Measurements from ENCODE around the gene C1orf116. TPM values are rescaled to one million over a fixed set of nuclear protein-coding genes. Genes with fewer than 3 reads are reported as not detected.

The C1orf116 gene
- polyA plus RNA-seq, 1 donor (not counting 4 experiments of a cell fraction or from before 2014, with no cell fraction given) = 69.2 TPM

DNA sequence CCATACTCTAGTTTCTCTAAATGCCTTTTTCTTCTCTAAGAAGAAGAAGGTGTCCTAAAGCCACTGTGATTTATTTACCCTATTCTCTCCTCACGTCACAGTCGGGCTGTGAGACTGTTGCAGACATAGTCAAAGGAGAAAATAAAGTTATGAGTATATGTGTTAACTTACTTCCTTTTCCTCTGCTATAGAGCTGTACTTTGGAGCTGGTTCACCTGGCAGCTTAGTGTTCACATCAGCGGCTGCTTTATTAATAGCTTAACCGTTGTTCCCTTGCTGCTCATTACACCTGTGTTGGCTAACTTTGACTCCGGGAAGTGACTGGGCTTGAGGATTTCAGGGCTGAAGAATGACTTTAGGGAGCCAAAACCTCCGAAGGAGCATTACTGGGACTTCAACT lies 24.1 kb upstream of the C1orf116 start:
- Histone ChIP-seq H3K79me2 (ENCODE audit: control insufficient read depth, insufficient read depth, low read length) (no peaks in the 10 kb centered on the region), H3K36me3 (ENCODE audit: control insufficient read depth in 2 of 2, extremely low read depth in 1 of 2, insufficient read depth in 2 of 2, low read length in 2 of 2) (peaks cover 5 to 8% of the 10 kb centered on the region in 2 experiments), H3K9me3 (ENCODE audit: control insufficient read depth, low read depth, low read length) (no peaks in the 10 kb centered on the region), H3K4me3 (ENCODE audit: control insufficient read depth in 2 of 3, extremely low read depth in 1 of 3, insufficient read depth in 2 of 3, low read depth in 1 of 3, low read length in 3 of 3) (no peak overlapping the region), H3K9me1 (ENCODE audit: control insufficient read depth, extremely low read depth, insufficient read depth, low read length) (no peaks in the 10 kb centered on the region), H3K4me1 (ENCODE audit: control insufficient read depth, extremely low read depth, insufficient read depth, low read length) (peaks cover 18% of the 10 kb centered on the region), H2AFZ (ENCODE audit: control insufficient read depth, low read length) (no peak overlapping the region), H3K4me2 (ENCODE audit: control insufficient read depth, extremely low read depth, insufficient read depth, low read depth, low read length) (no peak overlapping the region), H4K20me1 (ENCODE audit: control insufficient read depth, extremely low read depth, insufficient read depth, low read length) (no peaks in the 10 kb centered on the region), H3K9ac (ENCODE audit: control insufficient read depth, extremely low read depth, insufficient read depth, low read length) (no peak overlapping the region), H3K27me3 (ENCODE audit: control insufficient read depth, extremely low read depth, insufficient read depth, low read length) (no peaks in the 10 kb centered on the region), H3K27ac (ENCODE audit: control insufficient read depth, insufficient read depth, low read length) (no peak overlapping the region)
- FAIRE-seq (no peak), DNase-seq (ENCODE audit: low read depth, low spot score) (no peak)
- no peak for TF ChIP-seq EZH2 (IDR thresholded peaks at IDR 0.05; ENCODE audit: low read length)
- TF ChIP-seq, protein P1, sequence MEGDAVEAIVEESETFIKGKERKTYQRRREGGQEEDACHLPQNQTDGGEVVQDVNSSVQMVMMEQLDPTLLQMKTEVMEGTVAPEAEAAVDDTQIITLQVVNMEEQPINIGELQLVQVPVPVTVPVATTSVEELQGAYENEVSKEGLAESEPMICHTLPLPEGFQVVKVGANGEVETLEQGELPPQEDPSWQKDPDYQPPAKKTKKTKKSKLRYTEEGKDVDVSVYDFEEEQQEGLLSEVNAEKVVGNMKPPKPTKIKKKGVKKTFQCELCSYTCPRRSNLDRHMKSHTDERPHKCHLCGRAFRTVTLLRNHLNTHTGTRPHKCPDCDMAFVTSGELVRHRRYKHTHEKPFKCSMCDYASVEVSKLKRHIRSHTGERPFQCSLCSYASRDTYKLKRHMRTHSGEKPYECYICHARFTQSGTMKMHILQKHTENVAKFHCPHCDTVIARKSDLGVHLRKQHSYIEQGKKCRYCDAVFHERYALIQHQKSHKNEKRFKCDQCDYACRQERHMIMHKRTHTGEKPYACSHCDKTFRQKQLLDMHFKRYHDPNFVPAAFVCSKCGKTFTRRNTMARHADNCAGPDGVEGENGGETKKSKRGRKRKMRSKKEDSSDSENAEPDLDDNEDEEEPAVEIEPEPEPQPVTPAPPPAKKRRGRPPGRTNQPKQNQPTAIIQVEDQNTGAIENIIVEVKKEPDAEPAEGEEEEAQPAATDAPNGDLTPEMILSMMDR (optimal IDR thresholded peaks at IDR 0.05 in 1 of 3, IDR thresholded peaks at IDR 0.05 in 1 of 3, conservative IDR thresholded peaks at IDR 0.05 in 1 of 3; ENCODE audit: extremely low read depth in 1 of 3, insufficient read depth in 2 of 3, low read length in 3 of 3) = no peak
- dilution Hi-C loops (cut with MboI; ENCODE audit: extremely low pct_ligation_motif_present, low sequenced_read_pairs) = no loop called here

DNA sequence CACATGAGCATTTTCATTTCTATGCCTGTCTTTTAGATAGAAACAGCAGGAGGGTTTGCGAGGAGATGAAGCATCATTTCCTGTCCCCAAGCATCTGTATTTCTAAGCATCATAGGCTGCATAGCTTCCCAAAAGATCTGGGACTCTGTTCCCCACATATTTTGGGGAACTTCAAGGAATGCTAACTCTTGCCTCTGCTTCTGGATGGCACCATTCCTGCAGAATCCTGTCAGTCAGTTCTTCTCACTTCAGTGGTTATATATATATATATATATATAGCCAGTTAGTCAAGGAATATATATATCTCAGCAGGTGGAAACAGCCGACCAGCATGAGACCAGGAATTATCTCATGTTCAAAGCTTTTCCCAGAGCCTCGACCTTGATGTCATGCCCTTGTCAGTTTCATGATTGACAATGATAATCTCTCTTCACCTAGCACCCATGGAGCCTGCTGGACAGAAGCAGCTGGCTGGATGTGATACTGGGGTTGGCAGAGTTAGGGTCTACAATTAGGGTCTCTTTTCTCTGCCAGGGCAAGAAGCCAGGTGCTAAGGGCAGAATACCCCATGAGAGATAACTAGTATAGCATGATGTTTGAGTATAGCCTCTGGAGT lies 22.9 kb upstream of the C1orf116 start:
- dilution Hi-C loops (cut with MboI; ENCODE audit: extremely low pct_ligation_motif_present, low sequenced_read_pairs) = no loop called here
- Histone ChIP-seq H3K27me3 (ENCODE audit: control insufficient read depth, extremely low read depth, insufficient read depth, low read length) (no peaks in the 10 kb centered on the region), H3K4me2 (ENCODE audit: control insufficient read depth, extremely low read depth, insufficient read depth, low read depth, low read length) (no peak overlapping the region), H2AFZ (ENCODE audit: control insufficient read depth, low read length) (no peak overlapping the region), H3K27ac (ENCODE audit: control insufficient read depth, insufficient read depth, low read length) (no peak overlapping the region), H3K9ac (ENCODE audit: control insufficient read depth, extremely low read depth, insufficient read depth, low read length) (no peak overlapping the region), H3K4me1 (ENCODE audit: control insufficient read depth, extremely low read depth, insufficient read depth, low read length) (peaks cover 26% of the 10 kb centered on the region), H3K4me3 (ENCODE audit: control insufficient read depth in 2 of 3, extremely low read depth in 1 of 3, insufficient read depth in 2 of 3, low read depth in 1 of 3, low read length in 3 of 3) (no peak overlapping the region), H3K36me3 (ENCODE audit: control insufficient read depth in 2 of 2, extremely low read depth in 1 of 2, insufficient read depth in 2 of 2, low read length in 2 of 2) (peaks cover 2 to 3% of the 10 kb centered on the region in 2 experiments), H3K9me3 (ENCODE audit: control insufficient read depth, low read depth, low read length) (no peaks in the 10 kb centered on the region), H3K9me1 (ENCODE audit: control insufficient read depth, extremely low read depth, insufficient read depth, low read length) (no peaks in the 10 kb centered on the region), H4K20me1 (ENCODE audit: control insufficient read depth, extremely low read depth, insufficient read depth, low read length) (no peaks in the 10 kb centered on the region), H3K79me2 (ENCODE audit: control insufficient read depth, insufficient read depth, low read length) (peaks cover 3% of the 10 kb centered on the region)
- FAIRE-seq = no peak
- DNase-seq (ENCODE audit: low read depth, low spot score) = no peak
- TF ChIP-seq, protein P1 (optimal IDR thresholded peaks at IDR 0.05 in 1 of 3, IDR thresholded peaks at IDR 0.05 in 1 of 3, conservative IDR thresholded peaks at IDR 0.05 in 1 of 3; ENCODE audit: extremely low read depth in 1 of 3, insufficient read depth in 2 of 3, low read length in 3 of 3) = no peak
- TF ChIP-seq EZH2 (IDR thresholded peaks at IDR 0.05; ENCODE audit: low read length) = no peak
